ENCODE measurements around the gene UBL4B.

The UBL4B gene

GRCh38 chr1:110113551-110113950, 1.3 kb downstream of the UBL4B start:
- DNase-seq: no peak

DNA sequence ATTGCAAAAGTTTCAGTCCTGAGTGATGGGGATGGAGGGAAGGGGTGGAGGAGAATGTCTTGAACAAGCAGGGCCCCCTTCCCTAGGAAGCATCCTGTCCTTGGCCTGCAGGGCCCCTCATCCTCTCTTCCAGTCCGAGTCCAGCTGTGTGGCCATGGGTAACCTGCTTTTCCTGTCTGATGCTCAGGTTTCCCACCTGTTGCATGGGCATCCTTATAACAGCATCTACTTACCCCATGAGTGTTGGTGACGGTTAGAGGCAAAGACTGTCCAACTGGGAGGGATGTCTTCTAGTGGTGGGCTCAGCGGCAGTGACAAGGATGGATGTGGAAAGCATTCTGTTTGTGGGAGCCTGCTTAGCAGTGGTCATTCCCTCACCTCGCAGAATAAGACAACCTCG, 1.9 kb downstream of the UBL4B start:
- no peak for DNase-seq

GRCh38 chr1:110114784-110115183, 2.5 kb downstream of the UBL4B start:
- no peak for DNase-seq

DNA sequence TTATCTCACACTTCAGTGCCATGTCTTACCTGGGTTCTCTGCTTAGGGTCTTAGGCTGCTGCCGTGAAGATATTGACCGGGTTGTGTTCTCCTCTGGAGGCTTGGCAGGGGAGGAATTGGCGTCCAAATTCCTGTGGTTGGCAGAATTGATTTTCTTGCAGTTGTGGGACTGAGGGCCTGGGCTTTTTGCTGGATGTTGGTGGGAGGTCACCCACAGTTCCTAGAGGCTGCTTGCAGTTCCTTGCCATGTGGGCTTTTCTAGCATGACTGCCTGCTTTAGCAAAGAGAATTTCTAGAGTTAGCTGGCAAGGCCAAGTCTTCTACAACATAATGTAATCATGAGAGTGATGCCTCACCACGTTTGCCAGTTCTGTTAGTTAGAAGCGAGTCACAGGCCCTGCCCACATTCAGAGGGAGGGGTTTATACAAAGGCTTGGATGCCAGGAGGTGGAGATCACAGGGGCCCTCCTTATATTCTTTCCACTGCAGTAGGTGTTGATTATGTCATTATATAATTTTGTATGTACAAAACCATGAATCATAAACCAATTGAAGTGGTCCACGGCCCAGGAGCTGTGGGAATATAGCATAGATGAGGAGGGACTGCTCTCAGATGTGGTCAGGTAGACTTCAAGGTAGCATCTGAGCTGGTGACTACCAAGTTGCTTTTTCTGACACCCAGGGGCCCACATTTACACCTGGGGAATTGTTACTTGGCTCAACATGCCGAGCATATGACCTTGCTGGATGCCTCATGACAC, 6.6 kb downstream of the UBL4B start:
- DNase-seq: no peak

GRCh38 chr1:110119843-110120242, 7.6 kb downstream of the UBL4B start:
- DNase-seq: no peak

DNA sequence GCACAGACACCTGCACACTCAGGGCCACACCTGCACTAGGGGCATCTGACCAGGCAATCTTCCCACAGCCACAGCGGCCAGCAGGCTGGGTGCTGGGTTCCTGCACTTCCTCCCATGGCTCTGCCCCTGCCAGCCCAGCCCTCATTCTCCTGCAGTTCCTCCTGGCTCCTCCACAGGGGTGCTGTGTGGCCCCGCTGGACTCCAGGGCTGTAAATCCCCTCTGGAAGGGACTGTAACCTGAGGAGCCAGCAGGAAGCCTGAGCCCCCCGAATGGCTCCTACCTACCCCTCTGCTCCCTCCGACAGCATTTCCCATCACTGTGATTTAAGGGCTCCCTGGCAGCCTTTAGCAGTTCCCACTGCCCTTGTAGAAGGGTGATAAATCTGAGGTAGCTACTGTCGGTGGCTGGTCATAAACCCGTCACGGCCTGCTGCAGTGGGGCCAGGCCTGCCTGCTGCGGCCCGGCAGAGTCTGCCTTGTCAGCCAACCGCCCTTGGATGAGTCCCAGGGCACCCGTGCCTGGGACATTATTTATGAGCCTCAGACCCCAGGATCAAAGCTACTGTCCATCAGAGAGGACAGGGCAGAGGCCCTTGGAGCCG, 8.8 kb downstream of the UBL4B start:
- no peak for DNase-seq

- DNase-seq: peak in 24 of 58 donors; percentile 6 to 59 (median 26)
Observed at GRCh38 chr1:110123224-110123623, 11.0 kb downstream of the UBL4B start.

GRCh38 chr1:110125810-110126209, 13.6 kb downstream of the UBL4B start:
- DNase-seq: no peak

- peak in 28 of 58 donors; percentile 12 to 74 (median 48) for DNase-seq
Observed at GRCh38 chr1:110130113-110130591, 17.9 kb downstream of the UBL4B start.

DNA sequence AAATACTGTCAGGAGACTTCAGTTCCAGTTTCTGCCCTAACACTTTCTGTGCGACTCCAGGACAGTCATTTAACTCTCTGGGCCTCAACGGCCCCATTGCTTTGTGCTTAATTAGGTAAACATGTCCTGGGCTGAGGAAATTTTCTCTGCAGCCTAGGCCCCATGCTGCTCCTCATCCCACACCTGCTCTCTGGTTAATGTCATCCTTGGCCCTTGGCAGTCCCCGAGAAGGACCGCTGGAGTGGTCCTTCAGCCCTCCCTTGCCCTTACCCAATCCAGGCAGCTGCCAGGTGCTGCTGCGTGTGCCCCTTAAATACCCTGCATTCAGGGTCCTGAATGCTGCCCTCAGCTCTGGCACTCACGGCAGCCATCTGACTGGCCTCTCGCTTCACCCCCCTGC, 18.7 kb downstream of the UBL4B start:
- no peak for DNase-seq

DNA sequence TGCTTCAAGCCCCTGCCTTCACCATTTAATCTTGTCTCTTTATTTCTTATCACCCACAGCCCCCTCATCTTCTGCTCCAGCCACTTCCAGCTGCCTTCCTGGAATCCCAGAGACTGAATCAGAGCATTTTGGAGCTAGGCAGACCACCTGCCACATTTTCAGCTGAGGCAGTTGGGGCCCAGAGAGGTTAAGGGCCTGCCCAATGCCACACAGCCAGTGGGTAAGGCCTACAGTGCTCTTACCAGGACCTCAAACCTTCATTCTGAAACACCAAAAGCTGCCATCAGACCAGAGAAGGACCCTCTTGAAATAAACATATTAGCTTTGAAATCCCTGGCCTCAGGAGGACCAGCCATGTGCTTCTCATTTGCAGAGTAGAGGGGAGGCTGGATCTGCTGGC, 20.4 kb downstream of the UBL4B start:
- no peak for DNase-seq

DNA sequence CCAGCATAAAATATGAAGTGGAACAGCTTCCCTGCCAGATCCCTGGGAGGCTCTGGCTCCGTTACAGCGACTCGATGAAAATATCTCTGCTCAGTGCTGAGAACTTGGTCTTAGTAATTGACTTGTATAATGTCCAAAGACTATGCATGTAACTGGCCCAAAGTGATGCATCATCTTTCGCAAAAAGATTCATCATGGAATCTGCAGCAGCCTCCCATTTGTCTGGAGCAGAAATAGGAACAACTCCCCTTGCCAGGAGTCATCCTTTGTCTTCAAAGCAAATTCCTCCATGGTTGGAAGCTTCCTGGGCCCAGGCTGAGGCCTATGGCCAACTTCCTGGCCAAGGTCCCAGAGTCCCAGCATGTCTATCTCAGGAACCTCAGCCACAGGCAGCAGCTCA, 21.2 kb downstream of the UBL4B start:
- peak in 16 of 58 donors; percentile 7 to 68 (median 24) for DNase-seq

DNA sequence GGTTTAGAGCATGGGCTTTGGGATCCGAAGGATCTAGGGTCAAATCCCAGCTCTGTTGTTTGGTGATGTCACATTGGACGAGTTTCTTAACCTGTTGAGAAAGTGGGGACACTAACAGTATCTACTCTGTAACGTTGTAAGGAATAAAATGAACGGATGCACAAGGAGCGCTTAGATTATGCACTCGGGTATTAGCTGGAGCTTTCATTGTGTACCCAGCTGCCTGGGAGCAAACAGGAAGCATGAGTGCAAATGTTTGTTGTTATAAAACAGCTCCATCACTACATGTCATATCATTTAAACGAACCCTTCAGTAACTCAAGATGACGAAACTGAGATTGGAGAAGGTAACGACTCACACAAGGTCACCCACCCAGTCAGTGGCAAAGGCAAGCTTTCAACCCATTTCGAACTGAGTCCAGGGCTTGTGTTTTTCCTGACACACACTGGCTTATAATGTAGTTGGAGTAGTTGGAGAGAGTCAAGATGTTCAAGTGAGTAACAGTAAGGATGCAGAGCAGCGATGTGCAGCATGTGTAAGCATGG, 21.9 kb downstream of the UBL4B start:
- DNase-seq: no peak

DNA sequence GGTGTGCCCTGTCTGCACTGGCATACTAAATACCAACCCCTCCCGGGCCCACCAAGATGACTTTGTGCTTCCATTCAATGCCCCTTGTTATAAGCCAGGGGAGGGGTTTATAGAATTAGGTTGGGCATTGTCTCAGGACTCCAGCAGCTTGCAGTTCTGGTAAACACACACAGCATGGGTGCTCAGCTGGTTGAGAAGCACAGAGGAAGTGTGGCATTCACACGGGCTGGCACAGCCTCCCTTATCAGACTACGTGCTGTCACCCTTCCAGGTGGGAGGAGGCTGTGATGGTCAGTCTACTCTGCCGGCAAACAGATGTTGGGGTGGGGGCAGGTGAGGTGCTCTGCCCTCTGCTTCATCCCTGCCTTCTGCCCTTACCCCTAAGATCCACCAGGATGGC, 23.0 kb downstream of the UBL4B start:
- DNase-seq: peak in 1 of 58 donors; percentile 18

DNA sequence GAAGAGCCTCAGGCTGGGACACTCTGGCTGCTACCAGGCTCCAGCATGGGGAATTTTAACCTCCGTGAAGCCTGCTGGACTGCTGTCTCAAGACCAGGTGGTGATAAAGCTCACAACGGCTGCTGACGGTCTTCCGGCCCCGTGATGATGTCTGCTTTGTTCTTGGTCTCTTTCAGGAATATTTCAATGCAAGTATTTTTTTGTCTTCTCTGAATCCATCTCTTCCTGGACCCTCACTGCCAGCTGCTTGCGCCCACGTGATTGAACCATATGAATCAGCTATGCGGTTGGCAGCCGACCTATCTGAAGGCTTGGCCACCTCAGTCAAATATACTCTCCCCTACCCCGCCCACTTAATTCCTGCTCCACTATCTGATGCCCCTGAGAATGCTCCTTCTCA, 23.4 kb downstream of the UBL4B start:
- DNase-seq: peak in 16 of 58 donors; percentile 10 to 53 (median 30)

DNA sequence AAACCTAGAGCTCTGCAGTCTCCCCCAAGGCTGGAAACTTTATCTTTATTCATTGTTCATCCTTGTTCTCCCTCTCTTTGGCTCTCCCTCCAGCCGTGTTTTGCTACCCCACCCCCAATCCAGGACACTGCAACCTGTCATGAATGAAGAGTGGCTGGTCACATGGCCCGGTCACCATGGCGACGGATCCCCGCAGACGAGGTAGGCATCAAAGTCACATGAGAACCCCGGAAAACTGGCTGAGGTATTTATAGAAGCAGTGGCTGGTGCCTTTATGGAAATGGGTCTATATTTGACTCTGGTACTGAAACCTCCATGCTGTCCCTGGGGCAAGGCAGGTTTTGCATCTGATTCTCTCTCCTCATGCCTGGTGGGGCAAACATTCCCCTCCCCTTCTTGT, 24.7 kb downstream of the UBL4B start:
- DNase-seq: peak in 53 of 58 donors; percentile 19 to 91 (median 69)

DNA sequence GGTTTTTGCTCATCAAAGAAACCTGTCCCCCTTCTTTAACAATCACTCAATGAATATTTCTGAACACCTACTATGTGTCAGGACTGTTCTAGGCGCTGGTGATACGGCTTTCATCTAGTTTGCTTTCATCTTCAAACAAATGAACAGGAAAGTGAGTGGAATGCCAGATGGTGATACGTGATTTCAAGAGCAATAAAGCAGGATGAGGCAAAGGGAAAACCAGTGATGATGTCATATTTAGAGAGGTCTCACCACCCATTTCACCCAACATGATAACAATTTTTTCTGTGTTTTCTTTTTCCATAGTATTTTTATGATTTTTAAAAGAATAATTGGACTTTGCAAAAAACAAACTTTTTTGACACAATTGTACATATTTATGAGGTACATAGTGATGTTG, 26.7 kb downstream of the UBL4B start:
- no peak for DNase-seq

- DNase-seq: no peak
Observed at GRCh38 chr1:110144366-110144765, 32.1 kb downstream of the UBL4B start.

DNA sequence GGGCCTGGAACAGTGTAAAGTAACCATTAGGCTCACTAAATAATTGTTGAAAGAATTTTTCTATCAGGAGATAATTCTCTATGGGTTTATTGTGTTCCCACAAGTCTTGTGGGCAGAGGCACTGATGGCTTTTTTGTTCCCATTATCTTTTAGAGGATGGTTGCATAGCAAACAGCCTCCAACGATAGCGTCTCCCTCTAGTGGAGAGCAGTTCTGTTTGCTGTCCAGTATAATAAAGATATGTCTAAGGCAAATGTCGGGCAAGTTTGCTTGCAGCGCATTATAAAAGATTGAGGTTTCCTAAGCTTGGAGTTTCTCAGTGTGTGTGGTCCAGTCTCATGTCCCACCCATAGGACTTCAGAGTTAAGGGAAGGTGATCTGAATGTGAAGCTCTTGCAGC, 36.7 kb downstream of the UBL4B start:
- DNase-seq: no peak

DNA sequence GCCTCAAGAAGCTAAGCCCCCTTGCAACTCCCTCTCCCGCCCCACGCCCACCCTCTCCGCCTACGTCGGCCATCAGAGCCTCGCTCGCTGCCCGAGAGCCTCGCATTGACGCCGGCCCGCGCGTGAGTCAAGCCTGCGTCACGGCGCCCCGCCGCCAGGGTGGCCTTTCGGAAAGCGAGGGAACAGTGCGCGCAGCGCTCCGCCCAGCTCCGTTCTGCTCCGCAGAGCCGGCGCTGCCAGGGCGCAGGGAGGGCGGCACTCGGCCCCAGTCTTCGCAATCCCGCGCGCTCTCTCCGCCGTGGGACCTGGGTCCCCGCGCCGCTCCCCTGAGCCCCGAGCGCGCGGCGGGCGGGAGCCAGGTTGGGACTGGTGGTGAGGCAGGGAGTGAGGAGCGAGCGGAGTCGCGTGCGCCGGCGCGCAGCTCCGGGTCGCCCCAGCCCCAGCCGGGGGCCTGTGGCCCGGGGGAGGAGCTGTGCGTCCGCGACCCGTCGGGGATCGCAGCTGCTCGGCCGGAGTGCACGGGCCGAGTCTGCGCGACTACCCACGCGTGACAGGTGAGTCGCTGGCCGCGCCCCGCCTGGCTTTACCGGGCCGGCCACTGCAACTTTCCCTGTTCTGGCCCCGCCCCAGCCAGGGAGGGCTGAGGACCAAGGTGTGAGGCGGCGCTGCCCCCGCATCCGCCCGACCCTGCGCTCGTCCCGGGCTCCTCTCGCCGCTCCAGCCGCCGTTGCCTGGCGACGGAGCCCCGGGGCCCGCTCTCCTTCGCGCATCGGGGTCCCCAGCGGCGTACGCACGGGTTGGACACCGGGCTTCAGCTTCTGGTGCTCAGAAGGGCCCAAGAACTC, 38.3 kb downstream of the UBL4B start, which contains the start of gene SLC6A17:
Gene SLC6A17 (plus strand): TSS at position 165 of the 845 bp plus-strand sequence. CDS start 16,436 bp downstream, outside the sequence.
- DNase-seq: peak in 28 of 58 donors; percentile 16 to 79 (median 52)

DNA sequence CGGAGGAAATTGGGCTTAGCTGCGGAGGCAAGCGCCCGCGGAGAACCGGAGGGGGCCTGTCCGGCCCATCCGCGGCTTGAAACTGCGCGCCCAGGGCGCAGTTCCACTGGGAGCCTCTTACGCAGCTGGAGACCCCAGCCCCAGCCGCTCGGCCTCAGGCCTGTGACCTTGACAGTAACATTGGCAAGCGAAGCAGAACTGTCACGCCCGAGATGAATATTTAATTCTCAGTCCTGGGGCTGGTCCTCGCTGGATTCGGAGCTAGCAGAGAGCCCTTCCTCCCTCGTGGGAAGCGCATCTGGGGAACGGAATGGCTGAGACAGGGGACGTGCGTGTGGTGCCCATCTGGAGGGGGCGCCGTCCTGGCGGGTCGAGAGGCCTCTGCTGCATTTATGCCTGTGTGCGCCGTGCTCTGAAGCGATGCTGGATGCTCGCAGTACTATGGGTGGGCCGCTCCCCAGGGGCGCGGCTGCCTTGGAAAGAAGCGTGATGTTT, 39.0 kb downstream of the UBL4B start:
- DNase-seq: peak in 2 of 58 donors; percentile 17 to 36

Data from anterior cingulate cortex (tissue), 58 donors.